GM19328 (cell line): ENCODE data around the gene SENP3.

ENCODE experiments used
- ATAC-seq: cut with Tn5 transposase; IDR thresholded peaks from one replicate; pipeline ENCODE4 v1.9.1; 2021; ENCODE audit warnings: mild to moderate bottlenecking, moderate library complexity; ENCODE audit not compliant: unreplicated experiment

The SENP3 gene

DNA sequence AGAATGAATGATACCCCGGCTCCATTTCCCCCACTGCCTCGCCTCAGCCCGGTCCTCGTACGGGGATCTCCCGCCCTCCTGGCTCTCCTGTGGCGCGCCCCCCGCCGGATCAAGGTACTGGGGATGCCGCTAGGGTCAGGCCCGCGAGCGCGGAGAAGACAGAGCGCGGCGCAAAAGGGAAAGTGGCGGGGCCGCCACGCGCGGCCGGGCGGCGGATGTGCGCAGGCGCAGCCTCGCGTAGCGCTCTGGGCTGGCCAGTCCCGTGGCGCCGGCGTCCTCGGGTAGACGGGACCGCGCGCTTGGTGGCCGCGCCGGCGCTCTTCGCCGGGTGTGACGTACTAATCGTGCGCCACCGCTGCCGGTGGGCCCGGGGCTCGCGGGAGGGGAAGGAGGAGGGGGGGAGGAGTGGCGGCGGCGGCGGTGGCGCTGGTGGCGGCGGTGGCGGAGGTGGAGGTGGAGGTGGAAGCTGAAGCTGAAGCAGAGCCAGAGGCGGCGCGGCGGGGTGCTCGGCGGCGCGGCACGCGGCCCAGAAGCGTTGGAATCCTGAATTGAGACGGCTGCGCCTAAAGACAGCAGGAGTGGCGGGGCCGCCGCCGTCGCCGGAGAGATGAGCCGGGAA is at the start of gene SENP3:
TSS of gene SENP3 (plus strand) at position 331 of the 619 bp plus-strand sequence. CDS start 1,158 bp downstream, outside the sequence.
- peak; percentile 70 for ATAC-seq

DNA sequence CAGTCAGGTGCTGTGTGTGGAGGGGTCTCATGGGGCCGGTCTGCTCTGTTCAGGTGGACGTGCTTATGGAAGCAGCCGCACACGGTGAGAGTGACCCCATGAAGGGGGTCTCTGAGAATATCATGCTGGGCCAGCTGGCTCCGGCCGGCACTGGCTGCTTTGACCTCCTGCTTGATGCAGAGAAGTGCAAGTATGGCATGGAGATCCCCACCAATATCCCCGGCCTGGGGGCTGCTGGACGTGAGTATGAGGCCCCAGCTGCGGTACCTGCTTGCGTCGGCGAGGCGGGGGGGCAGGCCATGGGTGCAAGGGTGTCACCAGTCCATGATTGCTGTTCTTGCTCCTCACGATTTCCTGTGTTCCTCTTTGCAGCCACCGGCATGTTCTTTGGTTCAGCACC is 49.6 kb upstream of the SENP3 start:
- no peak for ATAC-seq

DNA sequence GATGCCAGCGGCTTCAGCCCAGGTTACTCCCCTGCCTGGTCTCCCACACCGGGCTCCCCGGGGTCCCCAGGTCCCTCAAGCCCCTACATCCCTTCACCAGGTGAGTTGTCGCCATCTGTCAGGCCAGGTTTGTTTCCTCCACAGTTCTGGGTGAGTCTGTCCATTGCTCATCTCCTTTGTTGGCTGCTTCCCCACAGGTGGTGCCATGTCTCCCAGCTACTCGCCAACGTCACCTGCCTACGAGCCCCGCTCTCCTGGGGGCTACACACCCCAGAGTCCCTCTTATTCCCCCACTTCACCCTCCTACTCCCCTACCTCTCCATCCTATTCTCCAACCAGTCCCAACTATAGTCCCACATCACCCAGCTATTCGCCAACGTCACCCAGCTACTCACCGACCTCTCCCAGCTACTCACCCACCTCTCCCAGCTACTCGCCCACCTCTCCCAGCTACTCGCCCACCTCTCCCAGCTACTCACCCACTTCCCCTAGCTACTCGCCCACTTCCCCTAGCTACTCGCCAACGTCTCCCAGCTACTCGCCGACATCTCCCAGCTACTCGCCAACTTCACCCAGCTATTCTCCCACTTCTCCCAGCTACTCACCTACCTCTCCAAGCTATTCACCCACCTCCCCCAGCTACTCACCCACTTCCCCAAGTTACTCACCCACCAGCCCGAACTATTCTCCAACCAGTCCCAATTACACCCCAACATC is 48.7 kb upstream of the SENP3 start:
- no peak for ATAC-seq

DNA sequence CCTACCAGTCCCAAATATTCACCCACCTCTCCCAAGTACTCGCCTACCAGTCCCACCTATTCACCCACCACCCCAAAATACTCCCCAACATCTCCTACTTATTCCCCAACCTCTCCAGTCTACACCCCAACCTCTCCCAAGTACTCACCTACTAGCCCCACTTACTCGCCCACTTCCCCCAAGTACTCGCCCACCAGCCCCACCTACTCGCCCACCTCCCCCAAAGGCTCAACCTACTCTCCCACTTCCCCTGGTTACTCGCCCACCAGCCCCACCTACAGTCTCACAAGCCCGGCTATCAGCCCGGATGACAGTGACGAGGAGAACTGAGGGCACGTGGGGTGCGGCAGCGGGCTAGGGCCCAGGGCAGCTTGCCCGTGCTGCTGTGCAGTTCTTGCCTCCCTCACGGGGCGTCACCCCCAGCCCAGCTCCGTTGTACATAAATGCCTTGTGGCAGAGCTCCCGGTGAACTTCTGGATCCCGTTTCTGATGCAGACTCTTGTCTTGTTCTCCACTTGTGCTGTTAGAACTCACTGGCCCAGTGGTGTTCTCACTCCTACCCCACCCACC is 47.8 kb upstream of the SENP3 start:
- no peak for ATAC-seq

DNA sequence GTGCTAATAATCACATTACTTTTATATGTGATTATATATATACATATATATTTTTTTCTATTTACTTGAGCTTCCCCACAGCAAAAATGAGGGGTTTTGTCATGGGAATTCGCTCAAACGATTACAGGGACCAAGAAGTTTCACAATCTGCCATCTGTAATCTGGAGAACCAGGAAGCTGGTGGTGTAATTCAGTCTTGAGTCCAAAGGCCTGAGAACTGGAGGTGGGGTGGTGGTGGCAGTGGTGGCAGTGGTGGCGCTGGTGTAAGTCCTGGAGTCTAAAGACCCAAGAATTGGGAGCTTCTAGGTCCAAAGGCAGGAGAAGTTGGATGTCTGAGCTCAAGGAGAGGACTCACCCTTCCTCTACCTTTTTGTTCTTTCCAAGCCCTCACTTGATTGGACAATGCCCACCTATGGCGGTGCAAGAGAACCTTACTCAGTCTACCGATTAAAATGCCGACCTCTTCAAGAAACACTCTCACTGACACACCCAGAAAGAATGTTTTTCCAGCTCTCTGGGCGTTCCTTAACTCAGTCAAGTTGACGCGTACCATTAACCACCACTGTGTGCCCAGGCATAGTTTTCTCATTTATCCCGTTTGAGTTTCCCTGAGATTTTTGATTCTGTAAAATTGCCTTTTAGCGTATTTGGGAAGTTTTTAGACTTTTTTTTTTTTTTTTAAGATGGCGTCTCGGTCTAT is 45.7 kb upstream of the SENP3 start:
- ATAC-seq, result no peak

DNA sequence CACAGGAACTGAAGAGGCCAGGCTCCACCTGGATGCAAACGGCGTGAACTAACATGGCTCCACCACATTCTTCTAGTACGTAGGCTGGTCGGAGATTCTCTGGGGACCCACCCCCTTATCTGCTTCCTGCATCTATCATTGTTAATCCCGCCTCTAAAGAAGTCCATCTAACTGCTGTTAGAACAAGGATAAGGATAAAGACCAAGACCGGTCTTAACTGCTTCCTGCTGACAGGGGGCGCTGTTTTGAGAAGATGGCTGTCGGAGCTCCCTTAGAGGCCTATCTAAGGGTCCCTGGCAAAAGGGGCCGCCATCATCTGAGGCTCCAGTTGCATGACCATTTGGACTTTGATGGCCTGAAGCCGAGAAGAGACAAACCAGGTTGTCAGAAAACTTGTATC is 38.7 kb upstream of the SENP3 start:
- ATAC-seq, result no peak

DNA sequence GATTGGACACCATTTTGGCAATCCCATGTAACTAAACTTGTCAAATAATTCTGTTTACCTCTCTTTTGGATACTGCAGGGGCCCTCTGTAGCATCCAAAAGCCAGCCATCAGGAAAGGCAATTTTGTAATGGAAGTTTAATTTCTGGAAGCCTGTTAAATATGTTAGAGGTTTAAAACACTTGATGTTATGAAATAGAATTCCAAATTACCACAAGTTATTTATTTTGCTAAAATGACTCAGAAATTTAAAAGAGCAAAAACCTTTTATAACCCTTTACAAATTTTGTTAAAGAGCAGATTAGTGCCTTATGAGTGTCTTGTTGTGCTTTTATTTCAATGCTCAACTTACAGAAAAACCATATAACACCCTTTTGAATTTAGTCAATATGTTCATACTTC is 32.9 kb upstream of the SENP3 start:
- no peak for ATAC-seq

DNA sequence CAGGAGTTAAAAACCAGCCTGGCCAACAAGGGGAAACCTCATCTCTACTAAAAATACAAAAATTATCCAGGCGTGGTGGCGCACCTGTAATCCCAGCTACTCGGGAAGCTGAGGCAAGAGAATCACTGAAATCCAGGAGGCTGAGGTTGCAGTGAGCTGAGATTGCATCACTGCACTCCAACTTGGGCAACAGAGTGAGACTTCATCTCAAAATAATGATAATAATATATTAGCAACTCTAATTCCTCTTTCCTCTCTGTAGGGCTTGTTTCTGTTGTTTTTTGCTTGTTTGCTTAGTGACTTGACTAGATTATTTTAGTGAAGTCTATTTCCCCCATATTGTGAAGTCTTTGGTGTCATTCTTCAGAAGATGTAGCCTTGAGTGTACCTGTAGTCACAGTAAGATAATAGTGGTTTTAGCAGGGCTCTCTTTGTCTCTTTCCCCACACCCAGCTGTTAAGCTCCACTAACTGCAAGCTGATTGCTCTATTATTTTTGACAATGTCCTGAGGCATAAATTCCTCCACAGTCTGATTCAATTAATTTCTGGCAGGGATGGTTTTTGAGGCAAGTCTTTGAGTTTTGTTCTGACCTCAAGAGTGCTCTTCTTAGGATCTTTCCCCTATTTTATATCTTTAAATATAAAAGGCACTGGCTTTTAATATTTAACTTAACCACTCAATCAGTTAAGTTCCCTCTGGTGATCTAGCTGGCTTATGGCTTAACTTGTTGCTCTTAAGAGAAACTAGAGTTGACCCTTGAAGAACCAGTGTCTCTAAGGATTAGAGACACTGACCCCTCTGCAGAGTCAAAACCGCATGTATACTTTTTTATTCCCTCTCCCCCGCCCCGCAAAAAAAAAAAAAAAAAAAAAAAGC is 31.5 kb upstream of the SENP3 start:
- ATAC-seq, result no peak

DNA sequence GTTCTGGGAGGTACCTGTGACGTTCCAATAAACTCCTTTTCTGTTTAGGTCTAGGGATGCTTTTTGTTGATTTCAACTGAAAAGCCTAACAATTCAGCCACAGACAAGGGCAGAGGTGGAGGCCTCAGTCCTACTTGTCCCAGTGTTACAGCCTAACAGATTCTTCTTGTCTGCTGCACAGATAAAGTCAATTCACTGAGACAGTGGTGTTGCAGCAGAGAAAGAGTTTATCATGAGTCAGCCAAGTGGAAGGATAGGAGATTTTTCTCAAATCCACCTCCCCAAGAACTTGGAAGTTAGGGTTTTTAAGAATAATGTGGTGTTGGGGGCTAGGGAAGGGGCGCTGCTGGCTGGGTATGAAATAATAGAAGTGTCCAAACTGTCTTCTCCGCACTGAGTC is 23.7 kb upstream of the SENP3 start:
- ATAC-seq, result no peak

DNA sequence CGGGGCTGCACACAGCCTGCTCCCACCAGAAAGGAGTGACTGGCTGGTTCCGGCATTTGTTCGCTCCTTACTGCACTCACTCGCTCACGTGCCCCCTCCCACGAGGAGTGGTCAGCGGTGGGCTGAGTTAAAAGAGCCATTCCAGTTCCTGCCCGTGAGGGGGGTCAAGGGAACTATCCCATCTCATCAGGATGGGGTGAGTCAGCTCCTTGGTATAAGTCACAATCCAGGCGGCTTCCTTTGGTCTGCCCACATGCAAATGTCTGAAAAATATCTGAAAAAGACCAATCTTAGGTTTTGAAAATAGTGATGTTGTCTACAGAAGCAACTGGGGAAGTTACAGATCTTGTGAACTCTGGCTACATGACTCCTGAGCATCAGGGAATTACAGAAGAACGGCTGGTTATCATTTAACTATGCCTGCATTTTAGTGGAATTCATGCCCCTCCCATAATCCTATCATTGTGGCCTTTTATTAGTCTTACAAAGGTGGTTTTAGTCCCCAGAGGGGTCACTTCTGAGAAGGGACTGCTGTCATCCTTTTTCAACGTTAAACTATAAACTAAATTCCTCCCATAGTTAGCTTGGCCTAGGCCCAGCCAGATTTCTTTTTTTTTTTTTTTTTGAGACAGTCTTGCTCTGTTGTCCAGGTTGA is 22.7 kb upstream of the SENP3 start:
- ATAC-seq, result no peak

- no peak for ATAC-seq
Measured at GRCh38 chr17:7541074-7541621, 20.6 kb upstream of the SENP3 start.

GRCh38 chr17:7544911-7545310 is 16.8 kb upstream of the SENP3 start:
- no peak for ATAC-seq

GRCh38 chr17:7548585-7549400 is 12.9 kb upstream of the SENP3 start, which contains the start of gene TNFSF12:
TSS of gene TNFSF12 (plus strand) at chr17:7549058. CDS start at chr17:7549154, 96 bp downstream.
- ATAC-seq, result no peak

DNA sequence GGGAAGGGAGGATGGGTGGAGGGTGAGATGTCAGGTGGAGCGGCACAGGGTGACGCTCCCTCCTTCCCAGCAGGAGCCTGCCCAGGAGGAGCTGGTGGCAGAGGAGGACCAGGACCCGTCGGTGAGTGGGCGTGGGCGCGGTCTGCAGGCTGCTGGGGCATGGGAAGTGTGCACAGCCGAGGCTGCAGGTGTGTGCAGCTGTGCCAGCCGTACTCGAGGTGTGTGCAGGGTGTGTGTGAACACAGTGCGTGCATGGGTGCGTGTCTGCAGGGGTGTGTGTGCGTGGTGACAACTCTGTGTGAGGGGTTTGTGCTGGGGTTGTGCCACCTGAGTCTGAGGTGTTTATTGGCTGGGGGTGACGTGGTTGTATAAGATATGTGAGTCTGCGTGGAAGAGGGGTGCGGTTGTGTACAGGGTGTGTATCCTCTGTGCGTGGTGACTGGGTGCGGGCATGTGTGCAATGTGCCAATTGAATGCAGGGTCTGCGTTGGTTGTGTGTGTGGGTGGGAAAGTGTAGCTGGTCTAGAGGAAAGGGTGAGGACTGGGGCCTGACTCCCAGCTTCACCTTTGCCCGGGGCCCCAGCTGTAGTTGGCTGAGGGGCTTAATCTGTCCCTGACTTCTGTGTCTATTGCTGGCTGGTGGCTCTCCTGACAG is 12.2 kb upstream of the SENP3 start:
- no peak for ATAC-seq

DNA sequence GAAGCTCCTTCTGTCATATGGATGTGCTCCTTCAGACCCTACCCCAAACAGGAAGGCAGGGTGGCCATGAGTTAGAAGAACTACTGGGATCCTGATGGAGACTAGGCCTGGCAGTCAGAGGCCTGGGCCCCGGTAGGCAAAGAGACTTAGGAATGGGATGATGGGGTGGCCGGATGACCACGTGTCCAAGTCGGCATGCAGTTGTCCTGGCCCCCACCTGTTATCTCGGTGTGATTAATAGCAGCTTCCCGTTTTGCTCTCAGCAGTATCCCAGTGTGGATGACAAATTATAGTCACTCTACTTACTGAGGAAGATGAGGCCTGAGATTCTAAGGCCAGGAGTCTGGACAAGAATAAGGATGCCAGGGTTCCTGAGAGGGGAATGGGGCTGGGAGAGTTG is 11.4 kb upstream of the SENP3 start:
- ATAC-seq, result no peak

DNA sequence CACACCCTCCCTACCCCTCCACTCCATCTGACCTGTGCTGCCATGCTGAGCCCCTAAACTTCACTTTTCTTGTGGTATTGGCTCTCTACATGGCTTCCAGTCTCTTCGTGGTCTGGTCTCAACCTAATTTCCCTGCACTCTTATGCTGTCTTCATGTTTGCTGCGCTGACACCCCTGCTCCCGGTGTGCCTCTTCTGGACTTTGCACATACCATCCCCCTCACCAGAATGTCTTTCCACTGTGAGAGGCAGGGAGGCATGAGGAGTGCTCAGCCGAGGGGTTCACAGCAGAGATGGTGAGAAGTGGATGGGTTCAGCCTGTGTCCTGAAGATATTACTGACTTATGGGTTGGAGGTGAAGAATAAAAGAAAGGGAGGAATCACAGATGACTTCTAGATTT is 10.3 kb upstream of the SENP3 start:
- no peak for ATAC-seq

DNA sequence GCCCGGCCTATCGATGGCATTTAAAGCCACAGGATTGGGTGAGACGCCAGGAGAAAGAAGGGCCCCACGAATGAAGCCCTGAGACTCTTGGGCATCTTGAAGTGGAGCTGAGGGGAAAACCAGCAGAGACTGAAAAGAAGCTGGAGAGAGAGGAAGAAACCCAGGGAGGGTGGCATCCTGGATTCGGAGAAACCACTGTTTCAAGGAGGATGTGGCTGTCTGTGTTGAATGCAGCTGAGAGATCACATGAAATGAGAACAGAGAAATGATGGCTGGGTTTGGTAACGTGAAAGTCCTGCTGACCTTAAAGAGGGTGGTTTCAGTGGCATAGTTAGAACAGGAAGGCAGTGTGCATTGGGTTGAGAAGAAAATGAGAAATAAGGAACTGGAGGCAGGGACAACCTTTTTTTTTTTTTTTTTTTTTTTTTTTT is 9.1 kb upstream of the SENP3 start:
- ATAC-seq, result no peak

DNA sequence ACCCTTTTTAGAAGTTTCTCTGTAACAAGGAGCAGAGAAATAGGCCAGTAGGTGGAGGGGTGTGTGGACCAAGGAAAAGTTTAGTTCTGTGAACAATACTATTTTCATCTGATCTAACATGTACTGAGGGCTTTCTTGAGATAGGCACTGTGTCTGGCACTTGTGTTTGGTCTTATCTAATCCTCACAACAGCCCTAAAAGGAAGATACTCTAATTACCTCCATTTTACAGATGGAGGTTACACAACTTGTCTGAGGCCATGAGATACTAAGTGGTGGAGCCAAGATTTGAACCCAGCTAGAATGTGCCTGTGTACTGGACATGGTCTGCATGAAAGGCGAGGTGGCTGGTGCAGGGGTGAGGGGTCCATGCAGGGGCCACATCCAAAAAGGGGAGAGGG is 8.4 kb upstream of the SENP3 start:
- no peak for ATAC-seq
